COR-L47 (cell line): ENCODE data around the gene CALY.

Source experiments
- DNase-seq: peaks from one replicate; lab custom pipeline; 2025; lab: John Stamatoyannopoulos, UW

CALY gene

DNA sequence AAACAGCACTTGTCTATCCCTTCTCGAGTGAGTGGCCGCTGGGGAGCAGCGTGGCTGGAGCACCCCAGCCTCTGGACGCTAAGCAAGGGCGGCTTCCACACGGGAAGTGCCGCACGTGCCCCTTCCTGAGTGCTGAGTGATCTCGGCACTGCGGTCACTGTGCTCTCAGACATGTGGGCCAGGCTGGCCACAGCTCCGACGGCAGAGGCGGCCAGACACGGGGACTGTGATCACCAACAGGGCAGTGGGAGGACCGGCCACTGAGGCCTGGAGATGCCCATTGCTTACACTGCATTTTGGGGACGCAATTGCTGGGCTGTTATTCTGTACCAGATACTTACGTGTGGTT is 29.4 kb upstream of the CALY start:
- DNase-seq, result no peak

DNA sequence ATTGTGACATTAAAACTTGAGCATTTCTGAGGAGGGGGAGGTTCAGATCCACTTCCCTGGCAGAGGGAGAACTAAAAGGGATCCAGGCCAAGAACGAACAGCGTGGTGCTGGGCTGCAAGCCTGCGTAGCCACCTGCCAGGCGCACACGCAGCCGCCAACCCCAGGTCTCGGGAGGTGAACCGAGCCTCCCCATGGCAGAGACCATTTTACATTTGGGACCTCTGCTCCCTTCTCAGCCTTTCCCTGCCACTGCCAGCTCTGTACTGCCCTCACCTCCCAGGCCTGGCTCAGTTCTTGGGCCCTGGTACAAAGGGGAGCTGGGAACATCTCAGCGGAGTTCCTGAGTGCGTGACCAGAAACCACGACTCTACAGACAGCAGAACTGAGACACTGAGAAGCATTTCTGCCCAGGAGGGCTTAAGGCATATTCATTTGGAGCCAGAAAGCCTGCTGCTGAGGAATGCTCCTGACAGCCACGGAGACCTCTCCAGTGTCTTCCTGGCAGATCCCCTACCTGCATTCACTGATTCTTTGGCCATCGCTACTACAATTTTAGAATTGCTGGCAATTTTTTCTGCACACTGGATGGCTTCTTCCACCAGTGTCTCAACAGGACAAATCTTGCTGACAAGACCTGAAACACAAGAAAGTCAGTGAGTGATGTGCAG is 28.9 kb upstream of the CALY start:
- DNase-seq, result no peak

DNA sequence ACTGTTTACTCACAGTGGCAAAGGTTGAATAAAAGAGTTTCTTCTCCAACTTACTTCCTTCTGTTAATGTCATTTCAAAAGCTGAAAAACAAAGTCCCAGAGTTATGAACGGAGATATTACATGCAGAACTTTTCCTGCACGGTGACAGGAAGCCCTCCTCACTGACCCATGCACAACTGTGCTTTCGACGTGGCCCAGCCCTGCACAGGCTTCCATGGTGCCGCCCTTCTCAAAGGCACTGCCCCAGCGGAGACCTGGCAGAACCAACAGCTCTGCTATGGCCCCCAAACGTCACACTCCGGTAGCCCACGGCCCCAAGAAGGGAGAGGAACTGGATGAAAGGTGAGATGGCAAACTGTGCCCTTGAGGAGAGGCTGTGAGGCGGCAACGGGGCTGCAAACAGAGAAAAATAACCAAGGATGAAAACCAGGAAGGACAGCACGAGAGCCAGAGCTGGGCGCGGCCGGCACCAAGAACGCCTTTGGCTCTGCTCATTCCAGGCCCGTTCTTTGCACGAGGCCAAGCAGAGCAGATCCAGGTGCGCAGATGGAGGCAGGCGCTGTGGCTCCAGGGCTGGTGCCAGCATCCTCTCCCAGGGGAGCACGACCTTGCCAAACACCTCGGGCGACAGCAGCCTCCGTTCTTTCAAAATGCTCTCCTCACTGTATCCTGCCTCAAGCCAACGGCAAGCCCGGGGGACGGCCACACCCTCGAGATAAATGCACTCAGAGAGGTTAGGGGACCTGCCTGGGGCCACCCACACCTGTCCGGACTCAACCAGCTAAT is 28.1 kb upstream of the CALY start:
- no peak for DNase-seq

DNA sequence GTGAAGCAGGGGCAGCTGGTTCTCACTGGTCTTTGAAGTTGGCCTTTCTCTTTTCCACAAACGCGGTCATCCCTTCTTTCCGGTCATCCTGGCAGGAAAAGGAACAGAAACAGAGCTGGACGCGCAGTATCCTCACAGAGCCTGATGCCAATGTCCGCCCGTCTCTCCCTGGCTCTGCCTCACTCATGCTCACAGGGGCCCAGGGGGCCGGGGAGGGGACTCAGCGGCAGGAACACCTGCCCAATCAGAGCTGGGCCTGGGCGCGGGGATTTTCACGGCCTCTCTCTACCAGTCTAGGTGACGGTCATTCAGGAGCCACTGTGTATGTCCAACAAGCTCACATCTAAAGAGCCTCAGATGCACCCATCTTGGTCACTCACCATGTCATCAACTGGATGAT is 26.1 kb upstream of the CALY start:
- DNase-seq, result no peak

DNA sequence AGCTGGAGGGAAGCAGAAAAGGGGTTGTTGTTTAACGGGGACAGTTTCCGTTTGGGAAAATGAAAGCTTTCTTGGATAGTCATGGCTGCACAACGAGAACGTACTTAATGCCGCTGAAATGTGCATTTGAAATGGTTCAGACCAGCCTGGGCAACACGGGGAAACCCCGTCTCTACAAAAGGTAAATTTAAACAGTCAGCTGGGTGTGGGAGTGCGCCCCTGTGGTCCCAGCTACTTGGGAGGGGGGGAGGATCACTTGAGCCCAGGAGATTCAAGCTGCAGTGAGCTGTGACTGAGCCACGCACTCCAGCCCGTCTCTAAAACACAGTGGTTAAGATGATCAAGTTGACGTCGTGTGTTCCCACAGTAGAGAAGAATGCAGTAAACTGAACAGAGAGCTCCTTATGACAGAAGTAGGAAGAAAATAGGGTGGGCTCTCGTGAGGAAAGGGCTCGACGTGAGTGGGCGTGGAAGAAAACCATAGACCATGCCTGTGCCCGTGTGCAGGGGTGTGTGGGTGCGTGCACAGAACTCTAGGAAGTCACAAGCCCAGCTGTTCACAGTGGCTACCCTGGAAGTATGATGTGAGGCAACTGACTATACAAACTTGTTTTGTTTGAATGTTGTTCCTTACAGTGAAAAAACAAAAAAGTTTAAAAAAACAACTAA is 25.2 kb upstream of the CALY start:
- no peak for DNase-seq

DNA sequence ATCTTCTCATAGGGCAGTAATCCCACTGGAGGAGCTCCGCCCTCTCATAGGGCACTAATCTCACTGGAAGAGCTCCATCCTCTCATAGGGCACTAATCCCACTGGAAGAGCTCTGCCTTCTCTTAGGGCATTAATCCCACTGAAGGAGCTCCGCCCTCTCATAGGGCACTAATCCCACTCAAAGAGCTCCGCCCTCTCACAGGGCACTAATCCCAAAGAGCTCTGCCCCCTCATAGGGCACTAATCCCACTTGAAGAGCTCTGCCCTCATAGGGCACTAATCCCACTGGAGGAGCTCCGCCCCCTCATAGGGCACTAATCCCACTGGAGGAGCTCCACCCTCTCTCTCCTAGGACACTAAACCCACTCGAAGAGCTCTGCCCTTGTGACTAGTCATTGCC is 24.5 kb upstream of the CALY start:
- DNase-seq, result no peak

DNA sequence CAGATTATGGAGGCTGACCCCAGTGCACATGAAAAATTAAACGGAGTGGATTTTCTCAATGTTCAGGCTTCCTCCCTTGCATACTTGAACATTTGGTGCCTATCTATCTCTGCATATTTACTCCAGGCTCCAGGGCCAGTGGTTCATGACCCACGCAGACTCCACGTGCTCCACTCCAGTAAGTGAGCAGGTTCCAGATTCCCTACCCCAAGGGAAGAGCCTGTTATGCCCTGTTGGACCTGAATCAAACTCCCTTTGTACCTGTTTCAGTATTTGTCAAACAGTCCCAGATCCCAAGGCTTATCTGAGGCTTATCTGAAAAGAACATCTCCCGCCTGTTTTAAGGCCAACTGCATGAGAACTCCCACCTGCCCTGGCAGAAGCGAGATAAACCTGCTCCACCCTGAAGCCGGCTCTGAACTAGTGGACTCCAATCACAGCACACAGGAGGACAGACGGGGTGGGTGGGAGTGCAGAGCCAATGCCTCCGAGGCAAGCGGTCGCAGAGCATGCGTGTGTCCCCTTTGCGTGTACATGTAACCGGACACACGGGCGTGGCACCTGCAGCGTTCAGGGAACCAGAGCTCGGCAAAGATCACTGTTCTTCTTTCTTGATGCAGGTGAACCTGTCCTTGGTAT is 23.4 kb upstream of the CALY start:
- DNase-seq, result no peak

DNA sequence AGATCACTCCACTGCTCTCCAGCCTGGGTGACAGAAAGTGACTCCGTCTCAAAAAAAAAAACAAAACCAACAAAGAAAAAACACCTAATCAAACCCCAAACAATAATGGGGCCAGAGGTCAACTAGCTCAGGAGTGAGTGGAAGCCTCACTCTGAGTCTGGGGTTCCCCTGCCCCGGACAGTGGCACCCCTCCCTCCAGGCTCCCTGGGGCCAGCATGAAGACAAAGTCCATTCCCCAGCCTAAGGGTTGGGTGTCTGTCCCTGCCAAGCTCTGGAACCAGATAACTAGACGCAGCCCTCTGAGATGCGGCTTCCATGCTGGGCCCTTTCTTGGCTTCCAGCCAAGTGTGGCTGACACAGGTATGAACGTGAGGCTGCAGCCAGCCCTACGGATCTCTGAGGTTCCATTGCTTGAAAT is 22.9 kb upstream of the CALY start:
- peak; percentile 63 for DNase-seq

DNA sequence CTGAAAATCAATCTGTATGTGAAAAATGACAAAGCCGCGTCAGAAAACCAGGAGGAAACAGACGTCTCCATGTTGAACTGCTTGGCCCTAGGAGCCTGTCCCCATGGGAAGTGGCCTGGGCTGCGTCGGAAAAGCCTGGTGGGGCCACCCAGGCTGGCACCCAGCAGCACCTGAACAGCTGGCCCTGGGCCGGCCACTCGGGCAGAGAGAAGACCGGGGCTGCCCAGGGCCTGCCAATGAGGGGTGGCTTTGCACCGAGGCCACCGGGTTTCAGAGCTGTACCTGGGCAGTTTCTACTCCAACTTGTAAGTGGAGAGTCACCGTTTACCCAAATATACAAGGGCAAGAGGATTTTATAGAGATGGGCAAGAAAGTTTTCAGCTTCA is 22.2 kb upstream of the CALY start:
- no peak for DNase-seq

DNA sequence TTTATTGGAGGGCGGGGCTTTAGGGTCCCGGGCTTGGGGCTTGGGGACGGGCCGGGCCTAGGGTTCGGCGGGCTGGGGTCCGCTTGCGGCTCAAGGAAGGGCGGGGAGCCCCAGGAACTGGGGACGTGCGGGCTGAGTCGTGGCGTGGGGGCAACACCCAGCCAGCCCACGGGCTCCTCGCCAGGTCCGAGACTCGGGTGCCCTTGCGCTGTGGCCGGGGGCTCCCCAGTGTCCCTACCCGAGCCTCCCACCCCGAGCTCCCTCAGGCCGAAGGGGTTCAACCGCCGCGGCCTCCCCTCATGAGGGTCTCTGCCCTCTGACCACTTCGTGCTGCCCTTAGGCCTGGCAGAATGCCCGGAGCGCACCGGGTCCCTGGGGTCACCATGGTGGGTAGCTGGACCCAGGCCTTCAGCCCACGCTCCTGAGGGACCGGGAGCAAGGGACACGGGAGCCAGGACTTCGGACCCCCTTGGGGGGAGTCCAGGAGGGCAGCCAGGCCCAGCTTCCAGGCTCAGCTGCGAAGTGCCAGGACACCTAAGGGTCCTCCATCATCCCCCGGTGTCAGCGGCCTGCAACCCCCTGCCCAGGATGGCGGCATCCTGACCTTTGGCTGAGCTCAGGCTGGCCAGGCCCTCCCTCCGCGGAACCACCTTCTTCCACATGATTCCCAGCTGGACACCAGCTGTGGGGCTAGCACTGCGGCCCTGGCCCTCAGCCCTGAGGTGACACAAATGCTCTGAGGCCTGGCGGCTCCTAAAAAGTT is 21.6 kb upstream of the CALY start:
- DNase-seq, result no peak

DNA sequence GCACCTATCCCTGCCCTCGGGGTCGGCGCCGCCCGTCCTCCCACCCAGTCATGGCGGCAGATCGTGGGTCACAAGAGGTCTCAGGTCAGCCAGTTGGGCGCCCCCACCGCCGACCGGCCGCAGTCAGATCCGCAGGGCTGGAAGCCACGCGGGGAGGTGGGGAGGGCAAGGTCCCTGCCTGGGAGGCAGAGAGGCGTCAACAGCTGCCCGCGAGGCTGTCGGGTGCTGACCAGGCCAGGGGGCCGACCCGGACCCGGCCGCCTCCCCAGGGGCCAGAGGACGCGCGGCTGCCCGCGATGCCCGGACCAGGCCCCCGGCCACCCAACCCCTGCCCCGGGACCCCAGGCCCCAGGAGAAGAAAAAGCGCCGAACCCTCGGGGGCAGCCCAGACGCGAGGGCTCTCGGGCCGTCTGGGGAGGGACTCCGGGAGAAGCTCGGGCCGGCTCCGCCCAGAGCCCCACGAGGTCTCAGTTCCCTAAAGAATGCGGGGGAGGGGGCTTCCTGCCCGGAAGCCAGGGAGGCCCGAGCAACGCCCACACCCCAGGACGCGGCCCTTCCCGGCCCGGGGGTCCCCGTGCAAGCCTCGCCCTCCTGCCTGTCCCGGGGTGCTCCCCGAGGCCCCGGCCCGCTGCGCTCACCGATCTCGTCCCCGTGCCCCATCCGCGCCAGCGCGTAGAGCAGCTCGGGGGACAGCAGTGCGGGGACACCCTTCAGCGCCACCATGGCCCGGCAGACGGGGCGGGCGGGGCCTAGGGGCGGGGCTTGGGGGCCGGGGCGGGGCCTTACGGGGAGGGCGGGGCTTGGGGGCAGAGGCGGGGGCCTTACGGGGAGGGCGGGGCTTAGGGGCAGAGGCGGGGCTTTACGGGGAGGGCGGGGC is 20.8 kb upstream of the CALY start, which contains the start of gene FUOM:
TSS of gene FUOM (minus strand) at position 735 of the 877 bp plus-strand sequence. CDS start at position 723, 12 bp downstream.
- DNase-seq, result no peak

DNA sequence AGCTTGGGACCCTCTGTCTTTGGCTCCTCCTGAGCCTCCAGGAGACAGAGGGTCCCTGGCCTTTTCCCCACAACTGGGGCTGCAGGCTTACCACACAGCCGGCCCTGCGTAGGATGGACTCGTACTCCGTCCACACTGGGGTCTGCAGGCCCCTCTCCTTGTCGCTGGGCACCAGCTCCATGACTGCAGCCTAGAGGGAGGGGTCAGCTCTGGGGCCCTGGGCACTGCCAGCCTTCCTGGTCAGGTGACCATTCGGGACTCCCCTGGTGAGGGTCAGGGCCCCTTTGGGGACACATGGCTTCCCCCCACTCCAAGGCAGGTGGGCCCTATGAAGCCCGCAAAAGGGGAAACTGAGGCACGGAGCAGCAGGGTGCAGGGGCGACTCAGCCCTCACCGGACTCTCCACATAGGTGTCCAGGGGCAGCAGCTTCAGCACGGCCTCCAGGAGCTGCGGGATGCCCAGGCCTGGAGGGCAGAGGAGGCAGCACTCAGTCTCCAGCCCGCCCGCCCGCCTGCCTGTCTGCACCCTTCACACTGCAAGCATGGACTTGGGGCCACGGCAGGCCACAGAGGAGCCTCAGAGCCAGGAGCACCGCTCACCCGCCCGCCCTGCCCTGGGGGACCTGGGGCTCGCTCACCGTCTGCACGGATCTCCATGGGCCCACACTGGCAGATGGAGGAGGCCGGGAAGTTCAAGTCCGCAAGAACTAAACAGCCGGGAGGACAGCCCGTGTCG is 20.0 kb upstream of the CALY start:
- DNase-seq, result no peak

DNA sequence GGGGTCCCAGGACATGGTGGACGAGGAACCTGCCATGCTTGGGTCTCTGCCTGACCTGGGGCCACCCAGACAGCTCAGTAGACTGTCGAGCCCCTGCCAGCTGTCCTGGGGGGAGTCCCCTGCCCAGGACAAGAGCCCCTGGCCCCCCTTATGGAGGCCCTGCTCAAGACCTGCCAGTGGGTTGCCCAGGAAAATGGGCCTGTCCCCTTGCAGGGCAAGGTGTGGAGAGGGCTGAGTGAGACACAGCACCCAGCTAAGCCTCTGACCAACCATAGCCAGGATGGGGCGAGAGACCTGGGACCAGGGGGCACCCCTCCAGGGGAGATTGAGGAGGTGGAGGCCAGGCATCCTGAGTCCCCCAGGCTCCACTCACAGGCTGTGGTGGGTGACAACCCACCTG is 19.3 kb upstream of the CALY start:
- DNase-seq, result no peak

DNA sequence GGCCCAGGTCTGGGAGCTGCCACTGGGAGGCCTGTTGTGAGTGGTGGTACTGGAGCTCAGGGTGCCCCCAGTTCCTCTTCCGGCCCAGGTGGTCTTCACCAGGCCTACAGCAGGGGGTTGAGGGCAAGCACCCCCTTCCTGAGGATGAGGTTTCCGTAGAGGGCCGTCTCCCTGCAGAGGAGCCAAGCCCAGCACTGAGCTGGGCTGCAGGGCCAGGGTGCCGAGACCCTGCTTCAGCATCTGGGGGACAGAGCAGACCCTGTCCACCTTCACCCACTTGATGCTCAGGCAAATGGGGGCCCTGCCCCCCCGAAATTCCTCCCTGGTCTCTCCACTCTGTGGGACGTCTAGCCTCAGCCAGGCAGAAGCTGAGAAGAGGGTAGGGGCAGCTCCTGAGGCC is 18.6 kb upstream of the CALY start:
- DNase-seq, result no peak

DNA sequence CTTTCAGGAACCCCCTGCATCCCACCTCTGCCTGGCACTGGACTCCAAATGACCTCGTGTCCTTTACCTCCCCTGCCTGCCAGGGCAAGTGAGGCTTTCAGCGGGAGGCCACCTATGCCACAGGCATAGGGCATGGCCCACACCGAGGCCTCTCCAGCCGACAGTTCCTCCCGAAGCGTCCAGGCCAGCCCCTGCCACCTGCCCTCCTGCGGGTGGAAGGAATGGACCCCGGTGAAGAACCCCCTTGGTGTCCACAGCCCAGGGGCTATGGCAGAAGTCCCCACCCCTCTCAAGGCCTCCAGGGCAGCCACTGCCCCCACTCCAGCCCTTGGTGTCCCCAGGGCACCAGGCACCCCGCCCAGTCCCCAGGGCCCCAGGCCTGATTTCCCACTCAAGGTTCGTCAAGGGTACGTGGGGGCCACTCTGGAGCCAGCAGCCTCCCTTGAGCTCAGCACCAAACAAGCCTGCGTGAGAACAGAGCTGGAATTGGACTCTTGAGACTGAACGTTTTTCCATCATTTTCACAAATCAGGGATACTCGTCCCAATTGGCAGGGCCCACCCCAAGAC is 18.1 kb upstream of the CALY start:
- no peak for DNase-seq

DNA sequence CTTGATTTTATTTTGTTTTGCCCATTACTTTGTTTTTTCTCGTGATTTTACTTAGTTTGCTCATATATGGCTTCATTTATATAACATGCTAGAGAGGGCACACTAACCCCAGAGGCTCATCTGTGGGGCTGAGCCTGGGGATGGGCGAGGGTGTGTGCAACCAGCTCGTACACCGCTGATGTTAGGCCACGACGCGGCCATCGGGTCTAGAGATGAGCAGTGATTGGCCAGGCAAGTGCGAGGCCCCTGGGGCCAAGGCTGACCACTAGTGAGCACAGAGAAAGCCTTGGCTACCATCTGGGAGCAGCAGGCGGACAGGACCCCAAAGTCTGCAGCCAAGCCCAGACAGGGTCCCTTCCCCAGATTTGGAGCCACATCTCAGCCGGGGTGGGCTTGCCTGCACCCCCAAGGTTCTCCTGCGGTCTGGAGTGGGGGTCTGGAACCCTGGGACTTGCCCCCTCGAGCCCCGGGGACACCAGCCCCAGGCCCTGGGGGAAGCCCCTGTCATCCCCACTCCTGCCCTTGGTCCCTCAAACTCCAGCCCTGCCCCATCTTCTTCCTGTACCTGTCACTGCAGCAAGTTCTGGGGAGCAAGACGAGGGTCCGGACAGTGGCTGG is 17.4 kb upstream of the CALY start:
- no peak for DNase-seq

DNA sequence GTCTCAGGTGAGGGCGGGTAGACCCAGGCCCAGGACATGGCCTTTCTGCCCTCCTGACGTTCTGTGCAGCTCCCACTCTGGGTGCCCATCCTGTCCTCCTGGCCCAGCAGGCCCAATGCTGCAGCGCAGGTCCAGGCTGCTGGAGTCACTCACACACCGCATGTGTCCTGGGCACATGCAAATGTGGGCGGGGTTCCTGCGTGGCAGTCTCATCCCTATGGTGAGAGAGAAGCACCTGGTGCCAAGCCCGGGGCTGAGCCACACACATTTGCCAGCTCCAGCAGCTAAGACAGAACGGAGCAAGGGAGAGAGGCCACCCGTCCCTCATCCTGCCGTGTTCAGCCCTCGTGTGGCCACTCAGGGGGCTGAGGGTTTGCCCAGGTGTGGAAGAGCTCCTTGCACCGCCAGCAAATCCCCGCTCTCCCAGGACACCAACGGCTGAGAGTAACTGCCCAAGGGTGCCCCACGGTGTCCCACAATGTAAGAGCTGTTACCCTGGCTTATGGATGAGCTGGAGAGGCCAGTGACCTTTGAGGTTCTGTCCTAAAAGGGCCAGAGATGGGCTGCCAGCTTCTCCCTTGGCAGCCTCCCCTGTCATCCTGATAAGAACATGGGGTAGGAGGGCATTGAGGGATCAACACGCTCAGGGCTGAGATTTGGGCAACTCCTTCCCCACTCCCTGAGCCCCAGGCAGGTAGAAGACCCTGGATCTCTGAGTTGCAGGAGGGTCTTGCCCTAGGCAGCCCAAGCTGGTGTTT is 16.7 kb upstream of the CALY start:
- DNase-seq, result no peak

DNA sequence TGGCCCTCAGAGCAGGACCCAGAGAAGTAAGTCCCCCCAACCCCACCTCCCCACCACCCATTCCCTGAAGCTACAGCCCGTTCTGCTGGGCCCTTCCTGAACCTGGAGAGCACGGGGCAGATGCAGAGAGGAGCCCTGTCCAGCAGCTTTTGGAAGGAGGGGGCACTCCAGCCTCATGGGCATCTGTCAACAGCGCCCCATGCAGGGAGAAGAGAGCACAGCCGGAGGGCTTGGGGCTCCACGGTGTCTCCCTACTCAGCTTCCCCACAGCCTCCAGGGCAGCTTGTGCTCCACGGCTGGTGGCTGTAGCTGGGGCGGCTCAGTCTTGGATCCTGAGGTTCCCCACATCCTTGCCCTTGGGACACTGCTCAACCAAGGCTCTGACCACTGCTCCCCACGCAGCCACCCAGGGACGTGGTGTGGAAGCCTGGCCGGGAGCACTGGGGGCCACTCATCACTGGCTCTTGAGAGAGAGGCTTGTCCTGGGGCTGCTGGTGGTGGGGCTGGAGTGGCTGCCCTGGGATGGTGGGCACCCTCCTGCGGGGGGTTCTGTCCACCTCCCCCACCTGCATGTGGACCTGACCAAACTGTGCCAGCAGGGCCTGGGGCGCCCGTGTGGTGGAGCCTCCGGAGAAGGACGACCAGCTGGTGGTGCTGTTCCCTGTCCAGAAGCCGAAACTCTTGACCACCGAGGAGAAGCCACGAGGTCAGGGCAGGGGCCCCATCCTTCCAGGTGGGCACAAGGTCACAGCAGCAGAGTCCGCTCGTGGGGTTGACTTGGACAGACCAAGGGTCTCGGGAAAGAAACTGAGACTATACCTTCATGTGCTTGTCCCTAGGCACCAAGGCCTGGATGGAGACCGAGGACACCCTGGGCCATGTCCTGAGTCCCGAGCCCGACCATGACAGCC is 15.0 kb upstream of the CALY start:
- DNase-seq, result no peak
